ENCODE measurements around the gene MUC12. TPM values are rescaled to one million over a fixed set of nuclear protein-coding genes. Genes with fewer than 3 reads are reported as not detected.

Gene MUC12
- total and polyA plus RNA-seq, 9 of the 15 experiments (the other 6 are each of a cell fraction or from before 2014, with no cell fraction given): 0.23 to 1.2 (median 0.79) TPM; not detected in 1

DNA sequence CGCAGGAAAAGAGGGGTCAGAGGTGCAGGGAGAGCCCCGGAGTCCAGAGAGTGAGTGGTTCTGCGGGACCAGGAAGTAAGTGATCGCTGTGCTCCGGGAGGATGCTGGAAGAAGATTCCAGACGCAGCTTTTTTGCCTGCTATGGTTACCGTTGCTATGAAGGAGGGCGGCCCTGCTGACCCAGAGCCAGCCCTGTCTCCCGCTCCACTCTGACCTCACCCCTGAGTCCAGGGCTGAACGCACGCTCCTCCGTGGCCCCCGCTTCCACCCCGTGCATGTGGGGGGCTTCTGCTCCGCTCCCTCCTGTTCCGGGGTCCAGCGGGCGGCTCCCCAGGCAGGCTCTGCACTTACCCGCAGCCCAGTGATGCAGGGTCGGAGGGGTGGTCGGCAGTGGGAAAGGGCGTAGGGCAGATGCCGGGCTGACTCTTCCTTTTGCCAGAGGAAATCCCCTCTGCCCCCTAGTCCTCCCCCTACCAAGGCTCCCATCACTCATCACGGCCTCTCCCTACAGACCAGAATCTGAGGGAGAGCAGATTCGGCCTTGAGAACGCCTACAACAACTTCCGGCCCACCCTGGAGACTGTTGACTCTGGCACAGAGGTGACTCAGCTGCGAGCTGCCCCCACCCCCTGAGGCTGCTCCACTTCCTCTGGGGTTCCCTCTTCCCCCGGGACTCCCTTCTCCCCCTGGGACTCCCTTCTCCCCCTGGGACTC is 47.9 kb downstream of the MUC12 start (continued):
- TF ChIP-seq, protein P1, sequence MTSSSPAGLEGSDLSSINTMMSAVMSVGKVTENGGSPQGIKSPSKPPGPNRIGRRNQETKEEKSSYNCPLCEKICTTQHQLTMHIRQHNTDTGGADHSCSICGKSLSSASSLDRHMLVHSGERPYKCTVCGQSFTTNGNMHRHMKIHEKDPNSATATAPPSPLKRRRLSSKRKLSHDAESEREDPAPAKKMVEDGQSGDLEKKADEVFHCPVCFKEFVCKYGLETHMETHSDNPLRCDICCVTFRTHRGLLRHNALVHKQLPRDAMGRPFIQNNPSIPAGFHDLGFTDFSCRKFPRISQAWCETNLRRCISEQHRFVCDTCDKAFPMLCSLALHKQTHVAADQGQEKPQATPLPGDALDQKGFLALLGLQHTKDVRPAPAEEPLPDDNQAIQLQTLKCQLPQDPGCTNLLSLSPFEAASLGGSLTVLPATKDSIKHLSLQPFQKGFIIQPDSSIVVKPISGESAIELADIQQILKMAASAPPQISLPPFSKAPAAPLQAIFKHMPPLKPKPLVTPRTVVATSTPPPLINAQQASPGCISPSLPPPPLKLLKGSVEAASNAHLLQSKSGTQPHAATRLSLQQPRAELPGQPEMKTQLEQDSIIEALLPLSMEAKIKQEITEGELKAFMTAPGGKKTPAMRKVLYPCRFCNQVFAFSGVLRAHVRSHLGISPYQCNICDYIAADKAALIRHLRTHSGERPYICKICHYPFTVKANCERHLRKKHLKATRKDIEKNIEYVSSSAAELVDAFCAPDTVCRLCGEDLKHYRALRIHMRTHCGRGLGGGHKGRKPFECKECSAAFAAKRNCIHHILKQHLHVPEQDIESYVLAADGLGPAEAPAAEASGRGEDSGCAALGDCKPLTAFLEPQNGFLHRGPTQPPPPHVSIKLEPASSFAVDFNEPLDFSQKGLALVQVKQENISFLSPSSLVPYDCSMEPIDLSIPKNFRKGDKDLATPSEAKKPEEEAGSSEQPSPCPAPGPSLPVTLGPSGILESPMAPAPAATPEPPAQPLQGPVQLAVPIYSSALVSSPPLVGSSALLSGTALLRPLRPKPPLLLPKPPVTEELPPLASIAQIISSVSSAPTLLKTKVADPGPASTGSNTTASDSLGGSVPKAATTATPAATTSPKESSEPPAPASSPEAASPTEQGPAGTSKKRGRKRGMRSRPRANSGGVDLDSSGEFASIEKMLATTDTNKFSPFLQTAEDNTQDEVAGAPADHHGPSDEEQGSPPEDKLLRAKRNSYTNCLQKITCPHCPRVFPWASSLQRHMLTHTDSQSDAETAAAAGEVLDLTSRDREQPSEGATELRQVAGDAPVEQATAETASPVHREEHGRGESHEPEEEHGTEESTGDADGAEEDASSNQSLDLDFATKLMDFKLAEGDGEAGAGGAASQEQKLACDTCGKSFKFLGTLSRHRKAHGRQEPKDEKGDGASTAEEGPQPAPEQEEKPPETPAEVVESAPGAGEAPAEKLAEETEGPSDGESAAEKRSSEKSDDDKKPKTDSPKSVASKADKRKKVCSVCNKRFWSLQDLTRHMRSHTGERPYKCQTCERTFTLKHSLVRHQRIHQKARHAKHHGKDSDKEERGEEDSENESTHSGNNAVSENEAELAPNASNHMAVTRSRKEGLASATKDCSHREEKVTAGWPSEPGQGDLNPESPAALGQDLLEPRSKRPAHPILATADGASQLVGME (CRISPR knock-in tag; IDR thresholded peaks at IDR 0.05): peak; percentile 75; the same call in 1 of the 2 replicates
- peak; percentile 68 for TF ChIP-seq ARID1B (IDR thresholded peaks at IDR 0.05)
- TF ChIP-seq FOS (IDR thresholded peaks at IDR 0.05; ENCODE audit: extremely low read depth, insufficient read length): peak; percentile 35
- TF ChIP-seq PBX2 (CRISPR knock-in tag; IDR thresholded peaks at IDR 0.05; ENCODE audit: low read depth): no peak
- peak; percentile 50 for TF ChIP-seq PBX2 (tag; conservative IDR thresholded peaks at IDR 0.05; ENCODE audit: low read depth)
- no peak for TF ChIP-seq HES1 (IDR thresholded peaks at IDR 0.05; ENCODE audit: low read depth)
- no peak for TF ChIP-seq HNRNPUL1 (IDR thresholded peaks at IDR 0.05; ENCODE audit: low read length)
- peak; percentile 57 for TF ChIP-seq RBFOX2 (IDR thresholded peaks at IDR 0.05; ENCODE audit: low read depth, low read length)
- no peak for TF ChIP-seq CBFB (CRISPR knock-in tag; IDR thresholded peaks at IDR 0.05)
- peak; percentile 61; the same call in 1 of the 2 replicates for TF ChIP-seq NCOR1 (IDR thresholded peaks at IDR 0.05)
- peak; percentile 50 for TF ChIP-seq NEUROD1 (IDR thresholded peaks at IDR 0.05; ENCODE audit: borderline replicate concordance, low read depth, low read length, partially characterized antibody)
- TF ChIP-seq, protein P2, sequence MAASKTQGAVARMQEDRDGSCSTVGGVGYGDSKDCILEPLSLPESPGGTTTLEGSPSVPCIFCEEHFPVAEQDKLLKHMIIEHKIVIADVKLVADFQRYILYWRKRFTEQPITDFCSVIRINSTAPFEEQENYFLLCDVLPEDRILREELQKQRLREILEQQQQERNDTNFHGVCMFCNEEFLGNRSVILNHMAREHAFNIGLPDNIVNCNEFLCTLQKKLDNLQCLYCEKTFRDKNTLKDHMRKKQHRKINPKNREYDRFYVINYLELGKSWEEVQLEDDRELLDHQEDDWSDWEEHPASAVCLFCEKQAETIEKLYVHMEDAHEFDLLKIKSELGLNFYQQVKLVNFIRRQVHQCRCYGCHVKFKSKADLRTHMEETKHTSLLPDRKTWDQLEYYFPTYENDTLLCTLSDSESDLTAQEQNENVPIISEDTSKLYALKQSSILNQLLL (CRISPR knock-in tag; IDR thresholded peaks at IDR 0.05; ENCODE audit: borderline replicate concordance): no peak
- no peak for TF ChIP-seq ZBTB12 (CRISPR knock-in tag; IDR thresholded peaks at IDR 0.05)
- 0 out of 2 replicates have a peak, but pooled peaks have one; percentile 34 for TF ChIP-seq SOX6 (IDR thresholded peaks at IDR 0.05)
- TF ChIP-seq FOSL1 (tag; conservative IDR thresholded peaks at IDR 0.05): peak; percentile 89
- TF ChIP-seq HDAC6 (IDR thresholded peaks at IDR 0.05; ENCODE audit: low read depth, low read length): no peak

Data from K562 (cell line).